GM21576 (cell line): ENCODE results near the gene KCTD11.

ENCODE experiments used
- ATAC-seq: cut with Tn5 transposase; IDR thresholded peaks from one replicate; pipeline ENCODE4 v1.9.1; 2021; ENCODE audit warnings: mild to moderate bottlenecking, moderate library complexity; ENCODE audit not compliant: unreplicated experiment

KCTD11 gene

GRCh38 chr17:7351665-7352502 is at the start of gene KCTD11:
Gene KCTD11, plus strand, starts transcription at chr17:7352162.
- ATAC-seq: peak; percentile 57

GRCh38 chr17:7304179-7304578 is 47.8 kb upstream of the KCTD11 start:
- ATAC-seq: no peak

GRCh38 chr17:7306911-7307685 is 44.9 kb upstream of the KCTD11 start, which contains the start of gene EIF5A:
Gene EIF5A, plus strand, starts transcription at chr17:7307628. Its CDS starts 2,008 bp downstream, at chr17:7309636.
- peak; percentile 61 for ATAC-seq

GRCh38 chr17:7307686-7308624 is 44.0 kb upstream of the KCTD11 start:
- no peak for ATAC-seq

GRCh38 chr17:7308625-7309433 is 43.1 kb upstream of the KCTD11 start:
- no peak for ATAC-seq

- ATAC-seq: no peak
Measured at GRCh38 chr17:7309628-7310027, 42.3 kb upstream of the KCTD11 start.

GRCh38 chr17:7311110-7311705 is 40.8 kb upstream of the KCTD11 start:
- no peak for ATAC-seq

- ATAC-seq: no peak
Measured at GRCh38 chr17:7312432-7313087, 39.4 kb upstream of the KCTD11 start.

- ATAC-seq: no peak
Measured at GRCh38 chr17:7313088-7313889, 38.7 kb upstream of the KCTD11 start.

GRCh38 chr17:7313890-7314718 is 37.9 kb upstream of the KCTD11 start:
- no peak for ATAC-seq

- peak; percentile 64 for ATAC-seq
Measured at GRCh38 chr17:7314719-7315569, 37.0 kb upstream of the KCTD11 start, which contains the start of gene GPS2. Gene GPS2, minus strand, starts transcription at chr17:7315360. Its CDS starts 308 bp downstream, at chr17:7315052.

GRCh38 chr17:7315570-7316235 is 36.3 kb upstream of the KCTD11 start:
- ATAC-seq: no peak

GRCh38 chr17:7317161-7317803 is 34.7 kb upstream of the KCTD11 start:
- no peak for ATAC-seq

- ATAC-seq: no peak
Measured at GRCh38 chr17:7318121-7318860, 33.7 kb upstream of the KCTD11 start.

- ATAC-seq: no peak
Measured at GRCh38 chr17:7321466-7321865, 30.5 kb upstream of the KCTD11 start.
